Measurements from ENCODE around the gene NFKB1.

NFKB1 gene

DNA sequence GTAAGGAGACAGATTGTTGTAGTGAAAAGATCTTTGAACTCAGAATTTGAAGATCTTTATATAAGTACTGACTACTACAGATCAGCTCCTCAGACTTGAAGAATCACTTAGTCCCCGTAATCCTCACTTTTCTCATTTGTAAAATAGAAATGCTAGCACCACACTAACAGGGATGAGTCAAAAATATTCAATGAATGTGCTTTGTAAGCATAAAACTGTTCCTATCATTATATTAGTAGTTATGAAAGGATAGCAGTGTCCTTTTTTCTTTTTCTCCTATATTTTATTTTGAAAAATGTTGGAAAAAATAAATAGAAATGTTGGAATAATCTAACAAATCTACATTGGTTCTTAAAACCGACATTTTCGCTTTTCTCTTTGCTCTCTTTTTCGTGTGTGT lies 25.4 kb downstream of the NFKB1 start:
- H3K27me3 ChIP-seq (ENCODE audit: insufficient read depth, poor library complexity, severe bottlenecking) = no peaks in the 10 kb centered on the region
- H3K27ac ChIP-seq (replicated peaks) = no peak overlapping the region
- no peak for DNase-seq (ENCODE audit: low read depth in 1 of 2, low spot score in 1 of 2)
- H3K4me3 ChIP-seq (replicated peaks; ENCODE audit: insufficient read depth, low read length) = no peak overlapping the region
- no peak for TF ChIP-seq POLR2AphosphoS5 (IDR thresholded peaks at IDR 0.05; ENCODE audit: low read depth)
- no peak for TF ChIP-seq SPI1 (IDR thresholded peaks at IDR 0.05; ENCODE audit: borderline replicate concordance, low read depth)
- no peak for TF ChIP-seq CTCF (IDR thresholded peaks at IDR 0.05; ENCODE audit: insufficient read depth, low read length)
- no peak for TF ChIP-seq GABPA (IDR thresholded peaks at IDR 0.05; ENCODE audit: low read depth)
- TF ChIP-seq, protein P1, sequence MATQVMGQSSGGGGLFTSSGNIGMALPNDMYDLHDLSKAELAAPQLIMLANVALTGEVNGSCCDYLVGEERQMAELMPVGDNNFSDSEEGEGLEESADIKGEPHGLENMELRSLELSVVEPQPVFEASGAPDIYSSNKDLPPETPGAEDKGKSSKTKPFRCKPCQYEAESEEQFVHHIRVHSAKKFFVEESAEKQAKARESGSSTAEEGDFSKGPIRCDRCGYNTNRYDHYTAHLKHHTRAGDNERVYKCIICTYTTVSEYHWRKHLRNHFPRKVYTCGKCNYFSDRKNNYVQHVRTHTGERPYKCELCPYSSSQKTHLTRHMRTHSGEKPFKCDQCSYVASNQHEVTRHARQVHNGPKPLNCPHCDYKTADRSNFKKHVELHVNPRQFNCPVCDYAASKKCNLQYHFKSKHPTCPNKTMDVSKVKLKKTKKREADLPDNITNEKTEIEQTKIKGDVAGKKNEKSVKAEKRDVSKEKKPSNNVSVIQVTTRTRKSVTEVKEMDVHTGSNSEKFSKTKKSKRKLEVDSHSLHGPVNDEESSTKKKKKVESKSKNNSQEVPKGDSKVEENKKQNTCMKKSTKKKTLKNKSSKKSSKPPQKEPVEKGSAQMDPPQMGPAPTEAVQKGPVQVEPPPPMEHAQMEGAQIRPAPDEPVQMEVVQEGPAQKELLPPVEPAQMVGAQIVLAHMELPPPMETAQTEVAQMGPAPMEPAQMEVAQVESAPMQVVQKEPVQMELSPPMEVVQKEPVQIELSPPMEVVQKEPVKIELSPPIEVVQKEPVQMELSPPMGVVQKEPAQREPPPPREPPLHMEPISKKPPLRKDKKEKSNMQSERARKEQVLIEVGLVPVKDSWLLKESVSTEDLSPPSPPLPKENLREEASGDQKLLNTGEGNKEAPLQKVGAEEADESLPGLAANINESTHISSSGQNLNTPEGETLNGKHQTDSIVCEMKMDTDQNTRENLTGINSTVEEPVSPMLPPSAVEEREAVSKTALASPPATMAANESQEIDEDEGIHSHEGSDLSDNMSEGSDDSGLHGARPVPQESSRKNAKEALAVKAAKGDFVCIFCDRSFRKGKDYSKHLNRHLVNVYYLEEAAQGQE (IDR thresholded peaks at IDR 0.05; ENCODE audit: insufficient replicate concordance, low read depth) = no peak

DNA sequence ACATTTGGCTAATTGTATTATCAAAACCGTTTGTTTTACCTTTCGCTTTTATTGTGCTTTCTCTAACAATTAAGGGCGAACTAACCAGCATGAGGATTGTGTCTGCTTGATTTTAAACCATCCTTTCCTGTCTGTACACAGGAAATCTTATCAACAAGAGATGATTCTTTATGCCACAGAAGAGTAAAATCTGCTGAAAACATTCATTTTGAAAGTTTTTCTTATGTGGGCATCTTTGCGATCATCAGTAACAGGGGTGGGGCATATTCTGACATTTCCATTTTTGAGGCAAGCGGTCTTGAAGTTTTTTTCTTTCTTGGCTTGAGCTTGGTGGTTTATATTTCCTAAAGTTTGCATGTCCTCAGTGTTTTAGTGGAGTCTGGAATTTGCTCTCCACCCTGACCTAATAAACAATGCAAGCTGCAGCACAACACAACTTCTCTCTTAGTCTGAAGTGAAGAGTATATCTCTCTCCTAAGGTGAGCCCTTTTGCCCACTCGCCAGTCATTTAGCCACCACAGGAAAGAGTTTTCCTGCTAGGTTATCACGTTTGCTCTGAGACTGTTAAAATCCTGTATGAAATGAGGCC lies 26.6 kb downstream of the NFKB1 start:
- Histone ChIP-seq H3K27me3 (ENCODE audit: insufficient read depth, poor library complexity, severe bottlenecking) (no peaks in the 10 kb centered on the region), H3K27ac (replicated peaks) (no peak overlapping the region), H3K4me3 (replicated peaks; ENCODE audit: insufficient read depth, low read length) (no peak overlapping the region)
- no peak for DNase-seq (ENCODE audit: low read depth in 1 of 2, low spot score in 1 of 2)
- TF ChIP-seq, protein P1 (IDR thresholded peaks at IDR 0.05; ENCODE audit: insufficient replicate concordance, low read depth) = no peak
- TF ChIP-seq SPI1 (IDR thresholded peaks at IDR 0.05; ENCODE audit: borderline replicate concordance, low read depth) (no peak), POLR2AphosphoS5 (IDR thresholded peaks at IDR 0.05; ENCODE audit: low read depth) (no peak), CTCF (IDR thresholded peaks at IDR 0.05; ENCODE audit: insufficient read depth, low read length) (no peak), GABPA (IDR thresholded peaks at IDR 0.05; ENCODE audit: low read depth) (no peak)

DNA sequence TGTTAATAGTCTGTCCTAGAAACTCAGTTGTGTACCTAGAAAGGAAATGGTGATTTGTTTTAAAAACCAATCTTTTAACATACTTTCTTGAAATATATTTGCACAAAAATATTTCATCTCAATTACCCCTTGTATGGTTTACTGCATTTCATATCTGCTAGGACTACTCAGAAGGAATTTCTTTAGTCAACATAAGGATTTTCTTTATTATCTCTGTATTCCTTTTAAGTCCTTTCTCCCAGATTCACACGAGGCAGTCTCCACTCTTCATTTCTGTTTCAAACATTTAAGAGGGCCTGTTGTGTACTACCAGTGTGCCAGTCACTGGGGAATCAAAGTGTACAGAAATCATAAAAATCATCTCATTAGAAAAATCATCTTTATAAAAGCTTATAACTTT lies 28.8 kb downstream of the NFKB1 start:
- no peaks in the 10 kb centered on the region for H3K27me3 ChIP-seq (ENCODE audit: insufficient read depth, poor library complexity, severe bottlenecking)
- no peak for TF ChIP-seq POLR2AphosphoS5 (IDR thresholded peaks at IDR 0.05; ENCODE audit: low read depth)
- TF ChIP-seq, protein P1 (IDR thresholded peaks at IDR 0.05; ENCODE audit: insufficient replicate concordance, low read depth) = no peak
- no peak for TF ChIP-seq CTCF (IDR thresholded peaks at IDR 0.05; ENCODE audit: insufficient read depth, low read length)
- no peak for TF ChIP-seq SPI1 (IDR thresholded peaks at IDR 0.05; ENCODE audit: borderline replicate concordance, low read depth)
- no peak for TF ChIP-seq GABPA (IDR thresholded peaks at IDR 0.05; ENCODE audit: low read depth)
- H3K4me3 ChIP-seq (replicated peaks; ENCODE audit: insufficient read depth, low read length) = no peak overlapping the region
- no peak for DNase-seq (ENCODE audit: low read depth in 1 of 2, low spot score in 1 of 2)
- H3K27ac ChIP-seq (replicated peaks) = no peak overlapping the region
